ENCODE data around the gene ALDH5A1.

- TF ChIP-seq, protein P1, sequence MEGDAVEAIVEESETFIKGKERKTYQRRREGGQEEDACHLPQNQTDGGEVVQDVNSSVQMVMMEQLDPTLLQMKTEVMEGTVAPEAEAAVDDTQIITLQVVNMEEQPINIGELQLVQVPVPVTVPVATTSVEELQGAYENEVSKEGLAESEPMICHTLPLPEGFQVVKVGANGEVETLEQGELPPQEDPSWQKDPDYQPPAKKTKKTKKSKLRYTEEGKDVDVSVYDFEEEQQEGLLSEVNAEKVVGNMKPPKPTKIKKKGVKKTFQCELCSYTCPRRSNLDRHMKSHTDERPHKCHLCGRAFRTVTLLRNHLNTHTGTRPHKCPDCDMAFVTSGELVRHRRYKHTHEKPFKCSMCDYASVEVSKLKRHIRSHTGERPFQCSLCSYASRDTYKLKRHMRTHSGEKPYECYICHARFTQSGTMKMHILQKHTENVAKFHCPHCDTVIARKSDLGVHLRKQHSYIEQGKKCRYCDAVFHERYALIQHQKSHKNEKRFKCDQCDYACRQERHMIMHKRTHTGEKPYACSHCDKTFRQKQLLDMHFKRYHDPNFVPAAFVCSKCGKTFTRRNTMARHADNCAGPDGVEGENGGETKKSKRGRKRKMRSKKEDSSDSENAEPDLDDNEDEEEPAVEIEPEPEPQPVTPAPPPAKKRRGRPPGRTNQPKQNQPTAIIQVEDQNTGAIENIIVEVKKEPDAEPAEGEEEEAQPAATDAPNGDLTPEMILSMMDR (IDR thresholded peaks at IDR 0.05; ENCODE audit: insufficient read depth, low read depth, low read length) = no peak
- TF ChIP-seq EZH2 (IDR thresholded peaks at IDR 0.05; ENCODE audit: insufficient read depth, low read length) = no peak
Measured at GRCh38 chr6:24546439-24546838, 51.7 kb downstream of the ALDH5A1 start.

All from astrocyte (in vitro differentiated cells and primary cell).